Fibroblast of gingiva (primary cell): ENCODE measurements around the gene RALGAPA2.
"Not testable (repeated sequence)": the region's sequence is repeated elsewhere in the genome, so short reads cannot be mapped to it uniquely, and the experiment has no call there.

Experiments used
- DNase-seq: peaks from one replicate; pipeline ENCODE4 v3.0.0-alpha.2; 2011; ENCODE audit warnings: low read depth

The RALGAPA2 gene

DNA sequence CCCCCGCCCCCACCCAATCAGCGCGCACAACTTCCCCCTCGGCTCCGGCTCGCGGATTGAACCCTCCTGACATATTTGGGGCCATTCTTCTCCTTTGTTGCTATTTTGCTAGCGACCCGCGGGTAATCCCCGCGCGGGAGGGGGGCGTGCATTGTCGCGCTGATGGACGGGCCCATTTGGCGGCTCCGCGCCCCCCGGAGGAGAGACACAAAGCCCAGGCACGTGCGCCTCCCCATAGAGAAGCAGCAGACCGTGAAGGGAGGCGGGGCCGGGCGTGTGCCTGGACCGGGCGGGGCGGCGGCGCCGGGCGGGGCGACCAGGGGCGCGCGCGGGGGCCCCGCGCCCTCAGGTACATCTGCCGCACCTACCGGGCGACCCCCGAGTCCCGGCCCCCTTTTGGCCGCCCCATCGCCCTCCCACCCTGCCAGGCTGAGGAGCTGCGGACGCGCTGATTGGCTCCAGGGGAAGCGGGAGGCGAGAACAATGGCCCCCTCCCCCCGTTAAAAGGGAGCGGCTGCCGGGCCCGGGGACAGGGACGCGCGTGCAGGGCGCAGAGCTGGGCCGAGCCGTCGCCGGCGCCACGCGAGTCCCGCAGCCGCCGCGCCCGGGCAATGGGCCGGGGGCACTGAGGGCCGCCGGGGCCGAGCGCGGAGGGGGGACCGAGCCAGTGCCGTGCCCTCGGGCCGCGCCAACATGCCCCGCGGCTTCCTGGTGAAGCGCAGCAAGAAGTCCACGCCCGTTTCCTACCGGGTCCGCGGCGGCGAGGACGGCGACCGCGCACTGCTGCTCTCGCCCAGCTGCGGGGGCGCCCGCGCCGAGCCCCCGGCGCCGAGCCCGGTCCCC, 344.6 kb downstream of the RALGAPA2 start, which contains the start of gene INSM1:
INSM1 (plus strand) TSS at position 530 of the 843 bp plus-strand sequence; CDS start at position 694, 164 bp downstream.
- DNase-seq = no peak

DNA sequence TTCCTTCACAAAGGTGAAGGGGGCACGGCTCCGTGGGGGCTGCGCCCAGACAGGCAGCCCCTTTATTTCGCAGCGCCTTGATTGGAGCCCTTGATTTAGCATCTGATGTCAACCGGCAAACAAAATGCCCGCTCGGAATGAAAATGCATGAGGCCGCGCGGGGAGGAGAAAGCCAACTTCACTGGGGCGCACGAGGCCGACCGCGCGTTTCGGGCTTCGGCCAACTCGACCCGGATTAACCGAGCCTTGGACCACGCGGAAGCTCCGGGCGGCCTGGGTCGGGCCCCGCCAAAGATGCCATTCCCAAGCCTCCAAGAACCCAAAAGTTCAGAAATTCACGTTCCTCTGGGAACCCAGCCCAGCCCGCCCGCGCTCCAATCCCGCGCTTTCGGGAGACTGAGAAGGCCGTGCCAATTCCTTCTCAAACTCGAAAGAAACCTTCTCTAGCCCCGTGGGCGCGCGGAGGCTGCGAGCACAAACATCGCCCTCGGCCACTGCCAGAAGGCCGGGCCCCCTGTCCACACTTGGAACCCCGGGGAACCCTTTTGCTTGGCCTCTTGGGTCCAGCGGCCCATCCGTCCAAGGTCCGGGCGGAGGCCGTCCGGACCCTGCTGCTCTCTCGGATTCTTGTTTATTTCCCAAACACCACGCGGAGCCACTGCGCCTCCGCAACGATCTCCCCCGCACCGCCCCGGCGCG, 345.4 kb downstream of the RALGAPA2 start:
- no peak for DNase-seq

DNA sequence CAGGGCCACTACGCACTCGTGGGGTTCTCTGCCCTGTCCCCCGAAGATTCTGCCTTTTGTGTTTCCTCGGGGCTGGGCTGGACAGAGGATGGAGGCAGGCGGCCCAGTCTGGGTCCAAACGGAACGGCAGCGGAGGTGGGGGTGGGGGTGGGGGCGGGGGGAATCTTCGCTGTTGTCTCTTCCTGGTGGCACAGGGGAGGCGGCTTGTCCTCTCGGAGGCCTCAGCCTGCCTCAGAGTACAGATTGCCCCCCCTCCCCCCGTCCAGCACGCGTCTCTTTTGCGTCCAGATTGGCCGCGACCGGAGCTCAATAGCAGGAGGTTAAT, 345.9 kb downstream of the RALGAPA2 start:
- no peak for DNase-seq

DNA sequence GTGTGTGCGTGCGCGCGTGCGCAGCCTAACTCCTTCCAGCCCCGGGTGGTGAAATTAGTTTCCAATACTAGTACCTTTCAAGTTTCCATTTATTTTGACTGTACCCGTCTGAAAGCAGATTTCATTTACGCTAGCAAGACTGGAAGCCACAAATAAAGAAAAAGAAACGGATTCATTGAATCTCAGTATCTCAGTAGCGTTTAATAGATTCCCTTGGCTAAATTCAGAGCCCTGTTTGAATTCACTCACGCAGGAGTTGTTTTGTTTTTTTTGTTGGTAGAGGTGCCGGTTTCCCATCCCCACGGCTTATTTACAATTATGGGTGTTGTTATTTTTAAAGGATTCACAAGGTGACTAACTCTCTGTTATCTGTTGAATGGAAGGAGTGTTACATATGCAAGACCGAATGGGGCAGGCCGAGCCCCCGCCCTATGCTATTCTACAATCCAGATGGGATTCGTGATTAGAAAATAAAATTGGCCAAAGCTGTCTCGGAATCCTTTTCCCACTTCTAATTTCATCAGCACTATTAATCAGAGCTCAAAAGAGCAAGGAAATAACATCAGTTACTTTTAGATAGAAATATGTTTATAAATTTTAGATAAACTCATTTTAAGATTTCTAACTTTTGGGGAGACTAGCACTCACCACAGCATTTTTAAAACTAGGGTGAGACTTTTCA, 346.8 kb downstream of the RALGAPA2 start:
- DNase-seq = no peak

DNA sequence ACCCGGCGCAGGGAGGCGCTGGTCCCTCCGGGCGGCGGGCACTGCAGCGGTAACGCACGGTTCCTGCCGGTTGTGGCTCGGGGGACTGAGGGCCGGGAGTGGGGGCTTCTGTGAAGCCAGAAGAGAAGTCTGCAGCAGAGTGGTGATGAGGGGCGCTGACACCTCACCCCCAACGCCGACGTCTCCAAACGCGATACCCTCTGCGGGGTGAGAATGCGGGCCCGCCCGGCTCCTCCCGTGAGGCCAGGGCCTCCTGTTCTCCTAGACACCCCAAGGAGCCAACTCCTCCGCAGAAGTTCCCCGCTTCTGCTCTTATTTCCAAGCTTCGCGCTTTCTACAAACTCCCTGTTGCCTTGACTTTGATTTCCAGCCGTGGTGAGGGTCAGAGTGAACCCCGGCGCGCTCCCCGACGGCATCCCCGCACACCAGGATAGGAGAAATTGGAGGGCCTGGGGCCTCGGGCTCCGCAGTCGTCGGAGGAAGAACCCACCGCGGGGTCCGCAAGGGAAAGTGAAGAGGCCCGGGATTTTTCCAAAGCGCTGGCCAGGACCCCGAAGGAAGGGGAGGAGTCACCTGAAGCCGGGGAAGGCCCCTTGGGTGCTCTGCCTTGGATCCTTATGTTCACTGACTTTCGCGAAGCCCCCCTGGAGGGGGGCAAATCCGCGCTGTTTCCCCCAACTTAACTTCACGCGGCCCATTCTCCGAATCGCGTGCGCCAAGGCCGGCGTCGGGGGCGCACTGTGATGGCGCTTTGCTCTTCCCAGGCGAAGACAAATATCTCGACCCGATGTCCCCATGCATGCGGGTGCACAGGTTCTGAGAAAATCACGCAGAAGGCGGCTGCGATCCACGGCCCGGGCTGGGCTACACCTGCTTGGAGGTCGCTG, 347.6 kb downstream of the RALGAPA2 start:
- no peak for DNase-seq

DNA sequence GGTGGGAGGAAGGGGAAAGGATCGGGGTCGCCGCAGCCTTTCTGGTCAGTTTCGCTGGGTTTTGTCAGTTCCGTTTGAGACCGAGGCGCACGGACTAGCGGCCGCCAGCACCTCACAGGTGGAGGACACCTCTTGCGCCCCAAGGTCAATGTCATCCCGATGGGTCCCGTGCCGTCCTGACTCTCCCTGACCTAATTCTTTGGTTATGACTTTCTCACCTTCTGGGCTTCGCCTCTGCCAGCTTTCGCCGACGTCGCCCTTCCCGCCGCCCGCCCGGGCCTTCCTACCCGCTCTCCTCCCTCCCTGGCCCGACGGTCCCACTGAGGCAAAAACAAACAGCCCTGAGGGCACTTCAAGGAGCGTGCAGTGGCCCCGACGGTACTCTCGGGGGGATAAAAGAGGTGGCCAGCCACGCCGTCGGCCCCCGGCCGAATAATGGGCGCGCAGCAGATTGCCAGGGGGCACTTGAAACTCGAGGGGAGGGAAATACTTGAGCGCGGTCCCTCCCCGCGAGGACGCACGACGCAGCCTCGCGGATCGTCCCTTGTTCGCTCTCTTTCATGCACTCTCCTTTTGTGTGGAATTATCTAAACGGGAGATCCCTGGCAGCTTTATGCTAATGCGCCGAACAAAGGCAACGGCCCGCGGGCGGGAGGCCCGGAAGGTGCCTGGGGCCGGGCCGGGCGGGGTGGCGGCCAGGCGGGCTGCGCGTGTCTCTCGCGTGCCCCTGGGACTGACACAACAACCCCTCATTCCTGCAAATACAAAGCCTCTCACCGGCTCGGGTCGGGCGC, 348.4 kb downstream of the RALGAPA2 start:
- DNase-seq = no peak

DNA sequence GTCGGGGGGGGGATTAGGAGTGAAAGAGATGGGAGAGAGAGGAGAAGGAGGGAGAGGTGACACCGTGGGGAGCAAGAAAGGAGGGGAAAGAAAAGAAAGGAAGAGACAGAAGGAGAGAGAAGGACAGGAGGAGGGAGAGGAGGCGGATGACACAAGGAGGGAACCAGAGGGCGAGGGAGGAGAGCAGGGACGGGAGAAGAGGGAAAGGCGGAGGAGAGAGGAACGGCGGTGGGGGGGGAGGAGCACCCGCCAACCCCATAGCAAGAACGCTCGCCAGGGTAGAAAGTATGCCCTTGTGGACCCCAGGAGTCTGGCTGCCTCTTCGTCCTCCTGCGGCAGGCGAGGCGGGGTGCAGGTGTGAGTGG, 349.0 kb downstream of the RALGAPA2 start:
- DNase-seq = no peak

DNA sequence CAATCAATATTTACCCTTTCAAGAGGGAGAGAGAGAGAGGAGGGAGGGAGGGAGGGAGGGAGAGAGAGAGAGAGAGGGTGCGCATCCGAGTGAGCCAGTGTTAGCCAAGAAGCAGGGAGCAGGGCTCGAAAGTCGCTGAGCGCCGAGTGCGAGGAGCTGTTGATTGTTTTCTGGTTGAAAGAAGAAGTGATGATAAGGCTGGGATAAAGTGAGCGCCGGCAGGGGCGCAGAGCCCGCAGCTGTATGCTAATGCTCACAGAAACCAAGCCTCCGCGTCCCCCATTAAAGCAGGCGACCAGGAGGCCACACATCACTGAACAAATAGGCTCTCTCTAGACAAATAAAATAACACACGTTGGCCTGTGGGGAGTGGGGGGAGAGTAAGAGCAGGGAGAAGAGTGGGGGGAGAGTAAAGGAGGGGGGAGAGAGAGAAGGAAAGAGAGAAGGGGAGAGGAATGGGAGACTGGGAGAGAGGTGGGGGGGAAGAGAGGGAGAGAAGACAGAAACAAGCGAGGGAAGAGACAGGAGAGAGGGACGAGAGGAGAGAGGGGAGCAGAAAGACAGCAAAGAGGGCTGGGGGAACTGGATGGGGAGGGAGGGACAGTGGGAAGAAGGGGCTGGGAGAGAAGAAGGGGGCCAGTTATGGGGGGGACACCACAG, 349.5 kb downstream of the RALGAPA2 start:
- no peak for DNase-seq

DNA sequence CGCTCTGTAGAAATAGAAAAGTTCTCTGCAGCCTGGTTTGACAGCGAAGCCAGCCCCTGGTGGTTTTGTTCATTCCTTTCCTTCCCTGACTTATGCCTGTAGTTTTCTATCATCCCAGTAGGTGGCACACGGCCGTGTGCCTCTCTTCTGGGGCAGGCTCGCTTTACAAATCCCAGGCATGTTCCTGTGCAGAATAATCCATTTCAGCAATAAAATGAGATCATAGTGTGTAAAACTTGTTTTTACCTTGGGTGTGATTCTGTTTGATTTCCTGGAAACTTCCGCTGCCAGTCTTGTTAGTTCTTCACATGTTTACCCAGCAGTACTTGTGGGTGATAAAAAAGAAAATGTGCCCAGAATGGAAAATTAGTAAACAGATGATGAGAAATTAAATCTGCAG, 352.0 kb downstream of the RALGAPA2 start:
- peak; percentile 60 for DNase-seq

DNA sequence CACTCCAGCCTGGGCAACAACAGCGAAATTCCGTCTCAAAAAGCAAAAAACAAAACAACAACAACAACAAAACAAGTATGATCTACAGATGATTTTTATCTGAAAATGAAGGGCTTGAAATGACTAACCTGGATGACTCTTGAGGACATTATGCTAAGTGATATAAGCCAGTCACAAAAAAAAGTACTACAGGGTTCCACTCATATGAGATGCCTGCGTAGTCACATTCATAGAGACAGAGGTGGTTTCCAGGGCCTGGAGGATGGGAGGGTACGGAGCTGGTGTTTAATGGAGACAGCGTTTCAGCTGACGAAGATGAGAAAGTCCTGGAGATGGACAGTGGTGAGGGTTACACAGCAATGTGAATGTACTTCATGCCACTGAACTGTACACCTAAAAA, 352.8 kb downstream of the RALGAPA2 start:
- DNase-seq = no peak

DNA sequence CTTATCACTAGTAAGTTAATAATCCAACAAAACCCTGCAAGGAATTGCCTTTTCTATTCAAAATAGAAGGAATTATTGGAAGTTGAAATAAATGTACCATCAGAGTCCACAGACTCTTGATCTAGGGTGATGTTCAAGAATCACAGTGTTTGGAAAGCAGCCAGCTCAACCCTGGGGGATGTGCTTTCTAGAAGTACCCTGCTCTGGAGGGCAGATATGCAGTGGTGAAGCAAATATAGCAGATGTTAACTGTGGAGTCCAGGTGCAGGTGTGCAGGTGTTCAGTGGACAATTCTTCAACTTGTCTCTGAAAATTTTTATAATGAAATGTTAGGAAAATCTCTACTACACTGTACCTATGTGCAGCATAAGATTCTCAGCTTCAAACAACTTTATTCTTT, 353.6 kb downstream of the RALGAPA2 start:
- no peak for DNase-seq

DNA sequence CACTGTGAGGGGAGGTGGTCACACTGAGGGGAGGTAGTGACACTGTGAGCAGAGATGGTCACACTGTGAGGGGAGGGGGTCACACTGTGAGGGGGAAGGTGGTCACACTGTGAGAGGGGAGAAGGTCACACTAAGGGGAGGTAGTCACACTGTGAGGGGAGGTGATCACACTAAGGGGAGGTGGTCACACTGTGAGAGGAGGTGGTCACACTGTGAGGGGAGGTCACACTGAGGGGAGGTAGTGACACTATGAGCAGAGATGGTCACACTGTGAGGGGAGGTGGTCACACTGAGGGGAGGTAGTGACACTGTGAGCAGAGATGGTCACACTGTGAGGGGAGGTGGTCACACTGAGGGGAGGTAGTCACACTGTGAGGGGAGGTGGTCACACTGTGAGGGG, 356.9 kb downstream of the RALGAPA2 start:
- DNase-seq = not testable (repeated sequence)

DNA sequence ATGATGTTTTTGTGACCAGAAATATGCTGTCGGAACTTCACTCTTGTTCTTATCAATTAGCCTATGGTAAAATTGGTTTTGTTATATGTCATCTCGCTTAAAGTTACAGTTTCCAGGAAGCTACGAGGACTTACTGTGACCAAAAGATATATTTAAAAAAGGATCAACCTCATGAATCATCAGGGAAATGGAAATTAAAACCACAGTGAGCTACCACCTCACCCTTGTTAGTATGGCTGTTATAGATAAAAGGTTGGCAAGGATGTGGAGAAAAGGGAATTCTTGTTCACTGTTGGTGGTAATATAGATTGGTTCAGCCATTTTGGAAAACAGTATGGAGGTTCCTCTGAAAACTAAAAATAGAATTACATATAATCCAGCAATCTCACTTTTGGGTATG, 358.9 kb downstream of the RALGAPA2 start:
- DNase-seq = no peak

DNA sequence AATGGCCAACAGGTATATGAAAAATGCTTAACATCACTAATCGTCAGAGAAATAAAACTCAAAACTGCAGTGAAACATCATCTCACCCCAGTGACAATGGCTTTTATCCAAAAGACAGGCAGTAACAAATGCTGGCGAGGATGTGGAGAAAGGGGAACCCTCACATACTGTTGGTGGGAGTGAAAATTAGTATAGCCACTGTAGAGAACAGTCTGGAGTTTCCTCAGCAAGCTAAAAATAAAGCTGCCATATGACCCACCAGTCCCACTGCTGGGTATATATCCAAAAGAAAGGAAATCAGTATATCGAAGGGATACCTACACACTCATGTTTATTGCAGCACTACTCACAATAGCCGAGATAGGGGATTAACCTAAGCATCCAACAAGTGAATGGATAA, 368.0 kb downstream of the RALGAPA2 start:
- DNase-seq = no peak

DNA sequence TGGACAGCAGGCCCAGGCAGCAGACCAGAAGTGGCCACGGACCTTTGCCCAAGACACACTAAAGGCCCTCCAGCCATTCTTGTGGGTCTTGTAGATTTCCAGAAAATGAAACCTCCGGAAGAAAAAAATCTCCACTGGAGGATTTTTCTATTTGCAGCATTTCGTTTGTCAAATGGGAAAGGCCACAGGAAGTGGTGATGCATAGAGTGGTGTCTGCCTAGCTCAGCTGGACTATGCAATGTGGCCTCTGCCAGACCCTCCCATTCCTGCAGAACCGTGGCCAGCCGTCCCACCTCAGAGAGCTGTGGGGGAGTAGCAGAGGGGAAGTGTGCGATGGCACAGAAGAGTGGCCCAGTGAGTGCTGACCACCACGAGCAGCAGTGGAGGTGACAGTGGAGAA, 368.5 kb downstream of the RALGAPA2 start:
- DNase-seq = no peak
